ENCODE results near the gene ABLIM1. TPM values are rescaled to one million over a fixed set of nuclear protein-coding genes. Genes with fewer than 3 reads are reported as not detected.

The ABLIM1 gene
- total RNA-seq, 4 donors from 2014 or later = 75.2 to 172 (median 110) TPM

GRCh38 chr10:114547056-114547455 is 111.0 kb downstream of the ABLIM1 start:
- Histone ChIP-seq H3K4me3 (no peak overlapping the region), H3K9me3 (no peaks in the 10 kb centered on the region), H3K36me3 (peaks cover 0 to 35% of the 10 kb centered on the region in 2 donors), H3K4me1 (peaks cover 3 to 29% (median 9%) of the 10 kb centered on the region in 3 donors), H3K27me3 (no peaks in the 10 kb centered on the region), H3K27ac (peak overlapping the region in 1 of 4 donors; percentile 10)
- no peak for TF ChIP-seq POLR2A (IDR thresholded peaks at IDR 0.05)
- no peak for TF ChIP-seq EP300 (IDR thresholded peaks at IDR 0.05)
- no peak for ATAC-seq
- WGBS, 2 donors (ENCODE audit: low coverage in 1 of 2) = 73 to 83% methylated on average over 3 of the region's 3 CpGs

GRCh38 chr10:114545819-114546218 is 112.3 kb downstream of the ABLIM1 start:
- H3K9me3 ChIP-seq = no peaks in the 10 kb centered on the region
- peaks cover 0 to 23% (median 2%) of the 10 kb centered on the region in 3 donors for H3K4me1 ChIP-seq
- 93 to 94% methylated on average over 2 to 4 of the region's 5 CpGs for WGBS, 2 donors (ENCODE audit: low coverage in 1 of 2)
- TF ChIP-seq CTCF (IDR thresholded peaks at IDR 0.05) (no peak), POLR2A (IDR thresholded peaks at IDR 0.05) (no peak), EP300 (IDR thresholded peaks at IDR 0.05) (no peak), POLR2AphosphoS5 (IDR thresholded peaks at IDR 0.05) (no peak)
- H3K27me3 ChIP-seq = no peaks in the 10 kb centered on the region
- H3K27ac ChIP-seq = no peak overlapping the region
- no peak overlapping the region for H3K4me3 ChIP-seq
- no peak for ATAC-seq
- peaks cover 0 to 35% of the 10 kb centered on the region in 2 donors for H3K36me3 ChIP-seq

- 83 to 100% methylated on average over 2 to 7 of the region's 10 CpGs for WGBS, 2 donors (ENCODE audit: low coverage in 1 of 2)
Measured at GRCh38 chr10:114545071-114545470, 113.0 kb downstream of the ABLIM1 start.

GRCh38 chr10:114544045-114544659 is 113.9 kb downstream of the ABLIM1 start:
- 85% methylated on average over 1 of the region's 9 CpGs; no CpG with 5 or more reads in 1 of the 2 donors for WGBS, 2 donors (ENCODE audit: low coverage in 1 of 2)
- H3K36me3 ChIP-seq = peaks cover 0 to 38% of the 10 kb centered on the region in 2 donors
- H3K4me3 ChIP-seq = no peak overlapping the region
- peak overlapping the region in 1 of 4 donors; percentile 2 for H3K27ac ChIP-seq
- H3K9me3 ChIP-seq = no peaks in the 10 kb centered on the region
- H3K27me3 ChIP-seq = no peaks in the 10 kb centered on the region
- no peak for ATAC-seq
- H3K4me1 ChIP-seq = peaks cover 0 to 26% (median 2%) of the 10 kb centered on the region in 3 donors
- TF ChIP-seq POLR2AphosphoS5 (IDR thresholded peaks at IDR 0.05) (no peak), CTCF (IDR thresholded peaks at IDR 0.05) (no peak), POLR2A (IDR thresholded peaks at IDR 0.05) (no peak), EP300 (IDR thresholded peaks at IDR 0.05) (no peak)

More at GRCh38 chr10:114545071-114545470, 113.0 kb downstream of the ABLIM1 start:
- TF ChIP-seq CTCF (IDR thresholded peaks at IDR 0.05) (no peak), EP300 (IDR thresholded peaks at IDR 0.05) (no peak), POLR2AphosphoS5 (IDR thresholded peaks at IDR 0.05) (no peak), POLR2A (IDR thresholded peaks at IDR 0.05) (no peak)
- Histone ChIP-seq H3K27me3 (no peaks in the 10 kb centered on the region), H3K4me1 (peaks cover 0 to 26% (median 2%) of the 10 kb centered on the region in 3 donors), H3K27ac (no peak overlapping the region), H3K4me3 (no peak overlapping the region), H3K36me3 (peaks cover 0 to 38% of the 10 kb centered on the region in 2 donors), H3K9me3 (no peaks in the 10 kb centered on the region)
- no peak for ATAC-seq

GRCh38 chr10:114543456-114543855 is 114.6 kb downstream of the ABLIM1 start:
- H3K27ac ChIP-seq = no peak overlapping the region
- H3K27me3 ChIP-seq = no peaks in the 10 kb centered on the region
- H3K36me3 ChIP-seq = peaks cover 0 to 38% of the 10 kb centered on the region in 2 donors
- peaks cover 0 to 25% (median 5%) of the 10 kb centered on the region in 3 donors for H3K4me1 ChIP-seq
- WGBS, 2 donors (ENCODE audit: low coverage in 1 of 2) = 61 to 82% methylated on average over 7 to 8 of the region's 8 CpGs
- TF ChIP-seq POLR2A (IDR thresholded peaks at IDR 0.05) = no peak
- TF ChIP-seq EP300 (IDR thresholded peaks at IDR 0.05) = no peak
- TF ChIP-seq CTCF (IDR thresholded peaks at IDR 0.05) = no peak
- no peaks in the 10 kb centered on the region for H3K9me3 ChIP-seq
- no peak for ATAC-seq
- H3K4me3 ChIP-seq = no peak overlapping the region
